ENCODE results near the gene ALDH3A2. TPM values are rescaled to one million over a fixed set of nuclear protein-coding genes. Genes with fewer than 3 reads are reported as not detected.
"Not testable (repeated sequence)": the region's sequence is repeated elsewhere in the genome, so short reads cannot be mapped to it uniquely, and the experiment has no call there.

ALDH3A2 gene
- total and polyA plus RNA-seq, 2 of the 8 experiments (the other 6 are each of a cell fraction or from before 2014, with no cell fraction given), result 20.6 to 72.9 TPM

GRCh38 chr17:19669680-19670079, 21.1 kb downstream of the ALDH3A2 start:
- H2BK15ac ChIP-seq (ENCODE audit: low read length); H3K4me3 ChIP-seq (ENCODE audit: extremely low read depth in 1 of 4, insufficient read depth in 2 of 4, low read depth in 3 of 4, low read length in 4 of 4); H3K9ac ChIP-seq (replicated peaks in 1 of 4; ENCODE audit: extremely low read depth in 1 of 4, low read depth in 3 of 4, low read length in 3 of 4); H3K23me2 ChIP-seq (ENCODE audit: low read depth, low read length); H2BK5ac ChIP-seq (ENCODE audit: low read depth, low read length); H4K20me1 ChIP-seq (replicated peaks in 1 of 2; ENCODE audit: control insufficient read depth in 1 of 2, insufficient read depth in 2 of 2, low read length in 2 of 2); CTCF ChIA-PET (ENCODE audit: partially characterized antibody); H3K27me3 ChIP-seq (replicated peaks in 1 of 4; ENCODE audit: control insufficient read depth in 3 of 4, extremely low read depth in 1 of 4, insufficient read depth in 3 of 4, low read length in 3 of 4); H3K4ac ChIP-seq (replicated peaks; ENCODE audit: insufficient read length, low read depth, low read length); H3K4me2 ChIP-seq (ENCODE audit: insufficient read depth in 1 of 2, low read depth in 2 of 2, low read length in 2 of 2); H3K9me3 ChIP-seq (ENCODE audit: insufficient read depth in 2 of 2, low read depth in 1 of 2, low read length in 1 of 2); H3K27ac ChIP-seq (ENCODE audit: low read depth, low read length); H2BK20ac ChIP-seq (ENCODE audit: low read length); H4K5ac ChIP-seq (ENCODE audit: insufficient read length, low read depth, low read length); H3K23ac ChIP-seq (ENCODE audit: insufficient read length); H3K18ac ChIP-seq (ENCODE audit: extremely low read depth, low read length); H2AK5ac ChIP-seq (ENCODE audit: low read depth, low read length); H2AFZ ChIP-seq (ENCODE audit: low read length); H3K79me1 ChIP-seq (ENCODE audit: low read depth, low read length); POLR2A ChIA-PET (ENCODE audit: partially characterized antibody); FAIRE-seq; H2BK120ac ChIP-seq (replicated peaks; ENCODE audit: low read depth, low read length); H3K79me2 ChIP-seq (ENCODE audit: control insufficient read depth in 1 of 2, insufficient read depth in 2 of 2, low read length in 2 of 2); H4K91ac ChIP-seq (replicated peaks; ENCODE audit: insufficient read length, low read length); H2BK12ac ChIP-seq (ENCODE audit: low read depth, low read length); H3K4me1 ChIP-seq (replicated peaks in 1 of 4; ENCODE audit: control insufficient read depth in 3 of 4, insufficient read depth in 4 of 4, low read length in 3 of 4); H4K8ac ChIP-seq (ENCODE audit: extremely low read depth, insufficient read depth, low read length); H3K56ac ChIP-seq (replicated peaks; ENCODE audit: insufficient read length, low read depth, low read length); H3K14ac ChIP-seq (ENCODE audit: insufficient read length): not testable (repeated sequence)
- DNase-seq (ENCODE audit: low read depth in 1 of 2, low spot score in 2 of 2), result peak in 1 of 2 experiments; percentile 0
- WGBS, 2 experiments (ENCODE audit: extremely low coverage in 1 of 2, insufficient coverage in 1 of 2, insufficient read length in 1 of 2, insufficient replicate concordance in 2 of 2, low coverage in 1 of 2, low lambda C conversion rate in 2 of 2, missing lambda C conversion rate in 1 of 2), result 90% methylated on average over 7 of the region's 7 CpGs; no CpG with 5 or more reads in 1 of the 2 experiments
- peaks cover 0 to 28% (median 12%) of the 10 kb centered on the region in 4 experiments; a peak in 6 of 8 replicates for H3K36me3 ChIP-seq (ENCODE audit: control insufficient read depth in 2 of 4, insufficient read depth in 4 of 4, low read length in 3 of 4)

All from H1 (cell line).